IMR-90 (cell line): ENCODE measurements around the gene TBCD. TPM values are rescaled to one million over a fixed set of nuclear protein-coding genes. Genes with fewer than 3 reads are reported as not detected.

Source experiments
- ATAC-seq: fragments of 200-7000 bp; cut with Tn5 transposase; 2 replicates; pipeline ENCODE4 v1.9.1; 2020; ENCODE audit warnings: low read depth, mild to moderate bottlenecking, moderate library complexity
- BruUV-seq: library from RNA; stranded (reverse); fragments of 400-500 nt; replicated peaks from 2 replicates; lab custom pipeline; 2021; lab: Mats Ljungman, UMichigan
- CTCF ChIA-PET: fragments of 300-600 bp; formaldehyde crosslinking; extraction: SDS; loops from one replicate; lab custom pipeline; 2021; ENCODE audit warnings: antibody characterized with exemption; lab: Yijun Ruan, JAX
- POLR2A ChIA-PET: fragments of 300-600 bp; sonication (Branson Sonifier 250); formaldehyde crosslinking; loops from one replicate; lab custom pipeline; 2022; ENCODE audit warnings: antibody characterized with exemption; ENCODE audit not compliant: unreplicated experiment; lab: Charles Lee
- DNase-seq: peaks from one replicate; pipeline ENCODE4 v3.0.0; 2013
- H2AFZ ChIP-seq: replicated peaks from 2 replicates; pipeline ENCODE3; 2013; ENCODE audit warnings: low read length, mild to moderate bottlenecking; ENCODE audit not compliant: poor library complexity
- H2AK5ac ChIP-seq: 2 replicates; pipeline ENCODE4 v1.6.1; 2013; ENCODE audit warnings: low read depth, low read length, inconsistent platforms
- H2AK9ac ChIP-seq: replicated peaks from 2 replicates; pipeline ENCODE3; 2013; ENCODE audit warnings: mild to moderate bottlenecking, low read depth, low read length, moderate library complexity; ENCODE audit not compliant: poor library complexity
- H2BK120ac ChIP-seq: 2 replicates; pipeline ENCODE4 v1.6.1; 2013; ENCODE audit warnings: low read depth, low read length, inconsistent platforms
- H2BK15ac ChIP-seq: 3 replicates; pipeline ENCODE4 v1.6.1; 2013; ENCODE audit warnings: low read depth, low read length, inconsistent platforms
- H2BK20ac ChIP-seq: 2 replicates; pipeline ENCODE4 v1.6.1; 2013; ENCODE audit warnings: low read depth, mild to moderate bottlenecking, inconsistent platforms, low read length, moderate library complexity
- H2BK5ac ChIP-seq: 2 replicates; pipeline ENCODE4 v1.6.1; 2013; ENCODE audit warnings: mild to moderate bottlenecking, low read depth, low read length, inconsistent platforms; ENCODE audit not compliant: poor library complexity, severe bottlenecking
- H3K14ac ChIP-seq: replicated peaks from 2 replicates; pipeline ENCODE4 v1.6.1; 2013; ENCODE audit warnings: low read depth, low read length, inconsistent platforms
- H3K18ac ChIP-seq: 2 replicates; pipeline ENCODE4 v1.6.1; 2013; ENCODE audit warnings: low read depth, low read length, control low read depth
- H3K23ac ChIP-seq: 2 replicates; pipeline ENCODE4 v1.6.1; 2013; ENCODE audit warnings: low read depth, low read length, inconsistent platforms
- H3K27ac ChIP-seq: 2 replicates; pipeline ENCODE4 v1.5.1; 2013; ENCODE audit warnings: mild to moderate bottlenecking, control low read depth, low read length; ENCODE audit not compliant: insufficient read depth
- H3K27me3 ChIP-seq: 2 replicates; pipeline ENCODE4 v1.6.1; 2013; ENCODE audit warnings: low read length; ENCODE audit not compliant: control insufficient read depth, insufficient read depth
- H3K36me3 ChIP-seq: 2 replicates; pipeline ENCODE4 v1.6.1; 2013; ENCODE audit warnings: low read length, mixed read lengths; ENCODE audit not compliant: control insufficient read depth, insufficient read depth
- H3K4ac ChIP-seq: 2 replicates; pipeline ENCODE4 v1.6.1; 2013; ENCODE audit warnings: low read depth, low read length, inconsistent platforms
- H3K4me1 ChIP-seq: 2 replicates; pipeline ENCODE4 v1.6.1; 2013; ENCODE audit warnings: low read length, mixed read lengths; ENCODE audit not compliant: control insufficient read depth, insufficient read depth
- H3K4me2 ChIP-seq: 2 replicates; pipeline ENCODE4 v1.6.1; 2013; ENCODE audit warnings: low read depth, mild to moderate bottlenecking, control low read depth, low read length, moderate library complexity
- H3K4me3 ChIP-seq: 2 replicates; pipeline ENCODE4 v1.5.1; 2013; ENCODE audit warnings: low read depth, mild to moderate bottlenecking, control low read depth, low read length, moderate library complexity; ENCODE audit not compliant: insufficient read depth
- H3K56ac ChIP-seq: 2 replicates; pipeline ENCODE4 v1.6.1; 2013; ENCODE audit warnings: low read length, inconsistent platforms; ENCODE audit not compliant: insufficient read depth; ENCODE audit errors: extremely low read depth
- H3K79me1 ChIP-seq, 2 experiments: 2 replicates each; pipeline ENCODE4 v1.6.1; 2013; ENCODE audit warnings: low read length in 2 of 2, inconsistent platforms in 1 of 2, low read depth in 1 of 2
- H3K9ac ChIP-seq: 2 replicates; pipeline ENCODE4 v1.6.1; 2013; ENCODE audit warnings: low read depth, low read length, control low read depth
- H3K9me1 ChIP-seq: 2 replicates; pipeline ENCODE4 v1.6.1; 2013; ENCODE audit warnings: low read length, inconsistent platforms; ENCODE audit not compliant: insufficient read depth
- H3K9me3 ChIP-seq: 2 replicates; pipeline ENCODE4 v1.6.1; 2013; ENCODE audit warnings: low read length; ENCODE audit not compliant: control insufficient read depth, insufficient read depth
- H4K20me1 ChIP-seq: 2 replicates; pipeline ENCODE4 v1.6.1; 2013; ENCODE audit warnings: low read length, inconsistent platforms; ENCODE audit not compliant: insufficient read depth
- H4K5ac ChIP-seq: 2 replicates; pipeline ENCODE4 v1.6.1; 2013; ENCODE audit warnings: mild to moderate bottlenecking, low read depth, low read length, control low read depth
- H4K8ac ChIP-seq, 2 experiments: 2 replicates each; pipeline ENCODE4 v1.6.1; 2013; ENCODE audit warnings: low read depth in 2 of 2, low read length in 2 of 2, control low read depth in 1 of 2, inconsistent platforms in 1 of 2
- H4K91ac ChIP-seq: 2 replicates; pipeline ENCODE4 v1.6.1; 2013; ENCODE audit warnings: low read depth, low read length, inconsistent platforms; ENCODE audit not compliant: insufficient read depth
- BHLHE40 ChIP-seq: fragments of 150-350 bp; IDR thresholded peaks from 2 replicates; pipeline ENCODE4 v1.6.1; 2016; ENCODE audit warnings: mild to moderate bottlenecking, low read depth, low read length
- CEBPB ChIP-seq: IDR thresholded peaks from 2 replicates; pipeline ENCODE4 v1.6.1; 2012; ENCODE audit warnings: low read depth, low read length, improper control_type of control experiment
- CHD1 ChIP-seq: IDR thresholded peaks from 2 replicates; pipeline ENCODE4 v1.6.1; 2012; ENCODE audit warnings: low read depth, low read length, improper control_type of control experiment
- CTCF ChIP-seq: conservative IDR thresholded peaks from 2 replicates; pipeline ENCODE4 v1.5.1; 2012; ENCODE audit warnings: mild to moderate bottlenecking, low read depth, low read length, improper control_type of control experiment
- ELK1 ChIP-seq: fragments of 150-350 bp; IDR thresholded peaks from 2 replicates; pipeline ENCODE4 v1.6.1; 2016; ENCODE audit warnings: low read depth, mild to moderate bottlenecking, low read length, moderate library complexity, borderline replicate concordance
- FOS ChIP-seq: fragments of 150-350 bp; IDR thresholded peaks from 2 replicates; pipeline ENCODE4 v1.6.1; 2016; ENCODE audit warnings: low read depth, low read length
- MAFK ChIP-seq: IDR thresholded peaks from 2 replicates; pipeline ENCODE4 v1.6.1; 2012; ENCODE audit warnings: low read depth, low read length, improper control_type of control experiment
- MAZ ChIP-seq: IDR thresholded peaks from 2 replicates; pipeline ENCODE4 v1.6.1; 2012; ENCODE audit warnings: low read depth, mild to moderate bottlenecking, low read length, improper control_type of control experiment, moderate library complexity, borderline replicate concordance
- MXI1 ChIP-seq: IDR thresholded peaks from 2 replicates; pipeline ENCODE4 v1.6.1; 2012; ENCODE audit warnings: low read depth, mild to moderate bottlenecking, low read length, moderate library complexity, borderline replicate concordance
- NFE2L2 ChIP-seq: fragments of 150-350 bp; IDR thresholded peaks from 2 replicates; pipeline ENCODE4 v1.6.1; 2016; ENCODE audit warnings: low read depth, mild to moderate bottlenecking, low read length
- POLR2A ChIP-seq: IDR thresholded peaks from 2 replicates; pipeline ENCODE4 v1.6.1; 2012; ENCODE audit warnings: mild to moderate bottlenecking, low read depth, low read length
- RCOR1 ChIP-seq: IDR thresholded peaks from 2 replicates; pipeline ENCODE4 v1.6.1; 2012; ENCODE audit warnings: mild to moderate bottlenecking, low read length, improper control_type of control experiment; ENCODE audit not compliant: insufficient replicate concordance
- RFX5 ChIP-seq: IDR thresholded peaks from 2 replicates; pipeline ENCODE4 v1.8.0; 2012; ENCODE audit warnings: low read depth, mild to moderate bottlenecking, low read length, moderate library complexity
- SMC3 ChIP-seq: fragments of 150-350 bp; IDR thresholded peaks from 2 replicates; pipeline ENCODE4 v1.6.1; 2016; ENCODE audit warnings: low read depth, mild to moderate bottlenecking, antibody characterized with exemption, low read length, moderate library complexity
- USF2 ChIP-seq: fragments of 150-350 bp; IDR thresholded peaks from 2 replicates; pipeline ENCODE4 v1.6.1; 2017; ENCODE audit warnings: mild to moderate bottlenecking, antibody characterized with exemption, low read length, low read depth
- WGBS, 2 experiments: methylation state at CpG; one replicate each; pipeline versions ENCODE4 v1.1.5 to v1.1.7; 2013; ENCODE audit warnings: missing lambda C conversion rate in 2 of 2; ENCODE audit not compliant: insufficient read length in 1 of 2; ENCODE audit errors: extremely low coverage in 2 of 2; 5-methylcytosine and 5-hydroxymethylcytosine counted together
- dilution Hi-C: fragments of 300-500 bp; cut with HindIII; formaldehyde crosslinking; loops from one replicate; pipeline ENCODE4 v1.14.3; 2018; ENCODE audit warnings: low sequenced_read_pairs; ENCODE audit not compliant: unreplicated experiment
- in situ Hi-C: fragments of 300-500 bp; cut with MboI; formaldehyde crosslinking; loops from 3 replicates; pipeline ENCODE4 v1.14.3; 2019; ENCODE audit warnings: low sequenced_read_pairs, inconsistent platforms, mixed read lengths
- intact Hi-C: fragments of 100-400 bp; cut with micrococcal nuclease; formaldehyde crosslinking; loops from 2 replicates; pipeline ENCODE4 v1.10.0; 2022
- polyA plus RNA-seq, 3 experiments: library from polyadenylated mRNA; depleted of rRNA; stranded (reverse); fragments of >200 nt; gene quantifications; 2 replicates each; pipeline ENCODE4 v1.2.3, GENCODE V29; 2012; ENCODE audit warnings: low replicate concordance in 1 of 3
- total RNA-seq: library from RNA; depleted of rRNA; stranded (reverse); fragments of >200 nt; gene quantifications from 2 replicates; pipeline ENCODE4 v1.2.3, GENCODE V29; 2012

Gene TBCD
- total and polyA plus RNA-seq, 2 of the 4 experiments (the other 2 are of a cell fraction), result 21.9 to 54.5 TPM

GRCh38 chr17:82743344-82744219, 8.3 kb upstream of the TBCD start:
- POLR2A ChIA-PET, result no interaction called here
- H3K4me1 ChIP-seq, result no peaks in the 10 kb centered on the region
- no TSS peak for BruUV-seq
- H3K4me2 ChIP-seq, result no peak overlapping the region
- ATAC-seq (no peak), DNase-seq (no peak)
- H3K14ac ChIP-seq, result no peak overlapping the region
- no peak overlapping the region for H2BK120ac ChIP-seq
- H3K4me3 ChIP-seq, result no peak overlapping the region
- H2BK5ac ChIP-seq, result no peak overlapping the region
- in situ Hi-C loops, result no loop called here
- no peak overlapping the region for H4K8ac ChIP-seq
- H2BK15ac ChIP-seq, result no peak overlapping the region
- H2AK9ac ChIP-seq, result no peak overlapping the region
- no peak overlapping the region for H4K5ac ChIP-seq
- CTCF ChIA-PET, result no interaction called here
- peaks cover 18% of the 10 kb centered on the region for H3K36me3 ChIP-seq
- no peaks in the 10 kb centered on the region for H4K20me1 ChIP-seq
- H3K56ac ChIP-seq, result no peak overlapping the region
- H3K18ac ChIP-seq, result no peak overlapping the region
- H2BK20ac ChIP-seq, result no peak overlapping the region
- peaks cover 13% of the 10 kb centered on the region for H3K9me3 ChIP-seq
- 93% methylated on average over 6 of the region's 16 CpGs; no CpG with 5 or more reads in 1 of the 2 experiments for WGBS, 2 experiments
- no peak overlapping the region for H3K9ac ChIP-seq
- H3K9me1 ChIP-seq, result no peaks in the 10 kb centered on the region
- no peak overlapping the region for H2AK5ac ChIP-seq
- H3K23ac ChIP-seq, result no peak overlapping the region
- no peaks in the 10 kb centered on the region for H3K27me3 ChIP-seq
- H3K79me1 ChIP-seq, result no peaks in the 10 kb centered on the region
- H3K4ac ChIP-seq, result no peak overlapping the region
- dilution Hi-C loops, result no loop called here
- H3K27ac ChIP-seq, result no peak overlapping the region
- no peak overlapping the region for H2AFZ ChIP-seq
- no peak overlapping the region for H4K91ac ChIP-seq
- intact Hi-C loops, result no loop called here
- no peak; the same call in 1 of the 2 replicates for TF ChIP-seq POLR2A
- no peak for TF ChIP-seq CEBPB
- no peak for TF ChIP-seq FOS
- no peak for TF ChIP-seq MXI1
- no peak for TF ChIP-seq NFE2L2
- no peak for TF ChIP-seq USF2
- TF ChIP-seq CHD1, result no peak
- no peak for TF ChIP-seq MAFK
- TF ChIP-seq RFX5, result no peak
- TF ChIP-seq SMC3, result no peak
- no peak for TF ChIP-seq MAZ
- TF ChIP-seq CTCF, result no peak
- no peak for TF ChIP-seq ELK1
- TF ChIP-seq BHLHE40, result no peak
- no peak for TF ChIP-seq RCOR1
